Stimulated activated CD8-positive, alpha-beta memory T cell treated with anti-CD3 and anti-CD28 coated beads, Interleukin-4, amount 100 ng/mL, for 4 hours (primary cell): ENCODE data around the gene WHAMM.
"Not testable (repeated sequence)": the region's sequence is repeated elsewhere in the genome, so short reads cannot be mapped to it uniquely, and the experiment has no call there.

ENCODE experiments used
- DNase-seq, 2 donors: peaks; one replicate each; pipeline ENCODE4 v3.0.0-alpha.2; 2020; ENCODE audit warnings: low read depth in 2 of 2, low spot score in 1 of 2

Gene WHAMM

DNA sequence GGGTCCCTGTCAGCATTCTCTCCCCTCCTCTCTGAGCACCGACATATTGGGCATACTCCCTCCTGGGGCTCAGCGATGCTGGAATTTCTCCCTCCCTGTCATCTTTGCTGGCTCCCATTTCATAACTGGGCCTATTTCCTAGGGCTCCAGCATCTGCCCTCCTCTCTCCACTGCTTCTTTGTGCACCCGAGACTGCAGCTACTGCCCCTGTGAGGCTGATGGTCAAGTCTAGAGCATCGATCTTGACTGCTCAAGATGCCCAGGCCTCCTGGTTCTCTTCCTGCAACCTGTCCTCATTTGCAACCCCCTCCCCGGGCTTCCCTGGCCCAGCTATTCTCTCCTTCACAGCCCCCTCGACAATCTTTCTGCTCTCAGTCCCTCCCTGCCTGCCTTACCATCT is 53.5 kb downstream of the WHAMM start:
- no peak for DNase-seq

DNA sequence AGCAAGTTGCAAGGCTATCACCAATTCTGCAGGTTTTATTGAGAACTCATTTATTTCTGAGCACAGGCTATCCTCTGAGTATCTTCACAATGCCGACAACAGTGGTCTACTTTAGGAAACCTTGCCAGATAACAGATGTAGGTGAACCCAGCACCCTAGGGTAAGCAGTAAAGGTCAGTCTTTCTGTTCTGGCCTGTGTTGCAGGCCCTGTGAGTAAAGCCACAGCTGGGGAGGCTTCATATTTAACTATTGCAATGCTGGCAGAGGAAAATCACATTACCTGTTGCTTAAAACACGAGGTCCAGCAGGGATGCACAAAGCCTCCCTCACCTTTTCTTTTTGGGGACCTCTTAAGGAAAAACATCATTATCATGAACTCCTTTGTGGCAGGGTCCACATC is 55.5 kb downstream of the WHAMM start:
- no peak for DNase-seq

DNA sequence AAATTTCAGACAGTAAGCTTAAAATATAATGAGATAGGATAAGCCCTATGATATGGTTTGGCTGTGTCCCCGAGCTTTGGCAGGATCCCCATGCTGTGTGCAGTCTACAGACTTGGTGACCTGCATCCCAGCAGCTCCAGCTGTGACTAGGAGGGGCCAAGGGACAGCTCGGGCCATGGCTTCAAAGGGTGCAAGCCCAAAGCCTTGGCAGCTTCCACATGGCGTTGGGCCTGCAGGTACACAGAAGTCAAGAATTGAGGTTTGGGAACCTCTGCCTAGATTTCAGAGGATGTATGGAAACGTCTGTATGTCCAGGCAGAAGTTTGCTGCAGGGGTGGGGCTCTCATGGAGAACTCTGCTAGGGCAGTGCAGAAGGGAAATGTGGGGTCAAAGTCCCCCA is 56.2 kb downstream of the WHAMM start:
- DNase-seq, result not testable (repeated sequence)

DNA sequence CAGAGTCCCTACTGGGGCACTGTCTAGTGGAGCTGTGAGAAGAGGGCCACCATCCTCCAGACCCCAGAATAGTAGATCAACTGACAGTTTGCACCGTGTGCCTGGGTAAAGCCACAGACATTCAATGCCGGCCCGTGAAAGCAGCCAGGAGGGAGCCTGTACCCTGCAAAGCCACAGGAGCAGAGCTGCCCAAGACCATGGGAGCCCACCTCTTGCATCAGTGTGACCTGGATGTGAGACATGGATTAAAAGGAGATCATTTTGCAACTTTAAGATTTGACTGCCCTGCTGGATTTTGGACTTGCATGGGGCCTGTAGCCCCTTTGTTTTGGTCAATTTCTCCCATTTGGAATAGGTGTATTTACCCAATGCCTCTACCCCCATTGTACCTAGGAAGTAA is 56.6 kb downstream of the WHAMM start:
- DNase-seq, result not testable (repeated sequence)

DNA sequence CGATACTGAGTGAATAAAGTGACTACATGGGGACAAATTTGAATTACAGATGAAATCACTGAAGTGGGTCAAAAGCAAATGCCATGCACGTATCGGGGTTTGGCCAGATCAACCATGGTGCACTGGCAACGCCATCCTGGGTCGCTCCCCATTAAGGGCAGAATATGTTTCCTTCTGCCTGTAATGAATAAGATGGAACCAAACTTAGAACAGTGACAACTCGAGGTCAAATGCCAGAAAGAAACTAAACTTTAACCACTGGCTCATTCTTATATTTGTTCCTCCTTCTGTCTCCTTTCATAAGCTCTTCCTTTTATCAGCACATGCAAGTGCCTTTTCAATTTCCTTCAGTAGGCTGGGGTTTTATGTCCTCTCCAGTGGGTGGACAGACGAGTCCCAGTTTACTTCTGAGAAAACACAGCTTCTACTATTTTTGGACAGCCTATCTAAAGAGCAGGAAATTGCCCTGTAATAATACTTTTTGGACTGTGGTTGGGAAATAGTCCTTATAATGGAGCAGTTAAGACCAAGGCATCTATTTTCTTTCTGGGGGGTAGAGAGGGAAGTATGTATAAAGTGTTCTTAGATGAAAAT is 61.4 kb downstream of the WHAMM start:
- no peak for DNase-seq

DNA sequence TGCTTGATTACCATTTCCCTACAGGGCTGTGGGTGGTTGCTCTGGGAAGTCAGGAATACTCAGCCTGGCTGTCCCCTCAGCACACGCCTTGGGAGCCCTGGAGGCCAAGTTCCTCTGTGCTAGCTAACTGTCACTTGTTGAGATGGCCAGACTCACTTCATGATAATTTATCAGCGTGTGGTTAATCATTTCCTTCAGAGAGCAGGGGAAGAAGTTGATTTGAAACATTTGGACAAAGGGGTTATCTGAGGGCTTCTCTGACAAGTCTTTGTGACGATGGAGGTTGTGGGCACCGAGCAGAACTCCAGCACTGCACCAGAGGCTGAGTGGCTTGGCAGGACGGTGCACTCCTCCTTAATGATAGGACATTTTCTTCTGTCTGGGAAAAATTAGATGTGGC is 61.9 kb downstream of the WHAMM start:
- no peak for DNase-seq

DNA sequence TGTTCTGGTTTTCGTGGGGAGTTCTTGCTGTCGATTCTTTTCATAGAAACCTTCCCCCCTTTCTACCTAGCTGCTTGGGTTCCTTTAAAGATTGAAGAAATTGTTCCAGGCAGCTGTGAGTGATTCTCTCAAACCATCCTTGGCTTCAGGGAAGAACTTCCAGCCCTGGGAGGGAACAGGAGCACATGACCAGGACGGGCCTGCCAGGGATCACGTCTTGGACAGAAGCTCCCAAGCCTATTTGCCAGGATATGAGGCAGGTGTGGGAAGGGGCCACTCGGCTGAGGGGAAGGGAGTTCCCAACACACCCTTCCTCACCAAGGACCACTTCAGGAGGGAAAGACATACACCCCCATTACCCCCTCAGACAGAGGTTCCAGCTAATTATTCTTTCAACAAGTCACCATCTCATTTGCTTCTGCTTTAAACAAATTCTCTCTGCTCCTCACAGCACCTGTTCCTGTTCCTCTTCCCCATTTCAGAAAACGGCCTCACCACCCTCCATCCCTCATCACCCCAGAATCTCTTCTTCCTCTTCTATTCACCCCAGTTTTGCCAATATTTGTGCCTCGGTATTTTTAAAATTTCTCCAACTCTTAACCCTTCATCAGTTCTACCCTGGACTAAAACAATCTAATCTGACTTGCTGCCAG is 62.5 kb downstream of the WHAMM start:
- DNase-seq, result no peak

DNA sequence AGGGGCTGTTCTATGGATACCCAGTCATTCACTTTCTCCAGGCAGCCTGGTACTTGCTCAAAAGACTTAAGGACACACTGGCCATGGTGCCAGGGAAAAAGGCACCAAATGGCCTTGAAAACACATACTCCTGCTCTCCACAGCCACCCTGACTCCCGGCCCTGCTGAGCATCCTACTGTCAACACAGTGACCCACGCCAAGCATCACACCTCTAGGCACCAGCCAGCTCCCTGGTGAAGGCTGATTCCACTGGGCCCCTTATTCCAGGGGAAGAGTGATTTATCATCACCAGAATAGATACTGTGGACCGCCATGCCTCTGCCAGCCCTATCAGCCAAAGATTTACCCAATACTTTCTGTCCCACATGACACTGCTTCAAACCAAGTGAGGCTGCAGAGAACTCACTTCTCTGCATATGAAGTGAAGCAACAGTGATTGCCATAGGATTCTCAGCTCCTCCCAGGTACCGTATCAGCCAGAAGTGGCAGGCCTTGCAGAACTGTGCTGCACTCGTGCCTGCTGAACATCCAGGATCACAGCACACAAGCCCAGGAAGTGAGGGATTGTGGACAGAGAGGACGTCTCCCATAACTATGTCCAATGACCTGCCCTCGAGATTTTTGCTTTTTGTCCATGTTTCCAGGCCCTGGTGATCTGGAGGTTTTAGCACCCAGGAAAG is 63.7 kb downstream of the WHAMM start:
- no peak for DNase-seq

DNA sequence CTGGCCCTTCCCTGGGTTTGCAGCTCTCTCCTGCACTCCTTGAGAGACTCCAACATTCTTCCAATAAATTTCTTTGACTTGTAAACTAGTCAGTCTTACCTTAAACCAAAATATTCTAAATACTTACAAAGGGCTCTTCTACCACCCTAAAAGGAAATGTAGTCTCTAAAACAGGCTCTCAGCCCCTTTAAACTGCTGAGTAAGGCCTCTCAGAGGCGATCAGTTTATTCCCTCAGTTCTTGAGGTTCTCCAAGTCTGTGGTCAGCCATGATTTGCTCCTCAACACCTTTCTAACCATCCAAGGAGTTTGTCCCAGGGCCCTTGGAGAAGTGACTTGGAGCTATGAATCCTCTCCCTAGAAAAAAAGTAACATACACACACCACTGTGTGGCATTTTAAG is 64.8 kb downstream of the WHAMM start:
- no peak for DNase-seq

DNA sequence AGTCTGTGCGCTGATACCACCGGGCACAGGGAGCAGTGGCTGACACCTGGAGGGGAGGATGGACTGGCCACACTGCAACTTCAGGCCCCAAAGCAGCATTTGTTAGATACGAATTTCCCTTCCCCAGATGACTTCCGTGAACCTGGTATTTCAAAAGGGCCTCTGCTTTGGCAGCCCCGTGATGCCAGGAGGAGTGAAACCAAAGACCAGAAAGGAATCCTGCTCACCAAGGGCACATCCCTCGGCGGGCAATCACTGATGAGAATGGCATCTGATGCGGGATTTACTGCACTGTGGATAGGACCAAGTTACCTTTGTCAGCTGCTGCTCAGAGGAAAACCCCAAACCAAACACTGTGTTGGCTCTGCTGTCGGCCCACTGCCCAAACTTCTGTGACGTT is 65.5 kb downstream of the WHAMM start:
- DNase-seq, result no peak

DNA sequence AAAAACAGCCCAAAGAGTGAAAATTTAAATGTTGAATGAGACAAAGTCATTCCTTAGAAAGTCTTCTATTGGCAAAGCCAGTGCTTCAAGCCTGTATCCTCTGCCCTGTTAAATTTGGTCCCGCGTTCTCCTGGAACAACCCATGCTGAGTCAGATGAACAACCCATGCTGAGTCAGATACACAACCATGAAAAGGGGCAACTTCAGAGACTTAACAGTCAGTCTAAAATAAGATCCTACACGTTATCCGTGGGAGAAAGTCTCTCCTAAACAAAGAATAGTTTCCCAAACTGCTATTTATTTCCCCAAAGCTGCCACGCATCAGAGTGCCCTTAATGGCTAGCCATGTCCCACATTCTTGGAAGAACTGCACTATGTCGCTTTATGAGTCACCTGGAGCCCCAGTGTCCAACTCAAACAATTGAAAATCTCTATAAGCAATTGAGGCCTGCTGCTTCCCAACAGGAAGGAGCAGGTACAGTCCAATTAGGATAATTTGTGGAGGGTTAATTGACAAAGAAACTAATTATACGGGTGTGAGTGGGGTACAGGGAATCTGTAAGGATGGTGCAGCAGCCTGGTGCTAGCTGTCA is 66.1 kb downstream of the WHAMM start:
- no peak for DNase-seq

DNA sequence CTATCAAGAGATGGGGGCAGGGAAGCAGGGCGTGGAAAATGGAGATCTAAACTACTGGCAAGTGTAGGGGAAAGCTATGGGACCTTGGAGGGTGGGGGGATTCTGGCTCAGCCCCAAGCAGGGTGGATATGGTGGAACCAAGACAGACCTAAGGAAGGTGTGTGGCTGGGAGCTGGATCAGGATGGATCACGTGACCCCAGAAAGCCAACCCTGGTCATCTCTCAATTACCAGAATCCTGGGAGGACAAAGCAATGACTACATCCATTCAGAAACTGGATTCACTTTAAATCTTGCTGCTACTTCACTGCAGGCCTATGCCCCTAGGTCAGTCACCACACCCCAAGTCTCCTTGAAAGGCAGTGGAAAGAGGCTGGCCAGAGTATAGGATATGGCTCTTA is 68.4 kb downstream of the WHAMM start:
- DNase-seq, result no peak

DNA sequence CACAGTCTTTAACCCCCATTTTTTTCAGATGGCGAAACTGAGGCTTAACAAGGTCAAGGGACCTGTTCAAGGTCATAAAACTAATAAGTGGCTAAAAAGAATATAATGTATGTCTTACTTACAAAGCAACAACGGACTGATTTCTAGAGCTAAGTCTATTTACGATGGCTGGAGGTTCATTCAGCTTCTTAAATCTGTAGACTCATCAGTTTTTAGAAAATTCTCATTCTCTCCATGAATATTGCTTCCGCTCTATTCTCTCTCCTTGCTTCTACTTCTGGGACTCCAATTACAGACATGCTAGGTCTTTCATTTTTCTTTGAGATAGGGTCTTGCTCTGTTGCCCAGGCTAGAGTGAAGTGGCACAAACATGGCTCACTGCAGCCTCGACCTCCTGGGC is 68.9 kb downstream of the WHAMM start:
- DNase-seq, result no peak

DNA sequence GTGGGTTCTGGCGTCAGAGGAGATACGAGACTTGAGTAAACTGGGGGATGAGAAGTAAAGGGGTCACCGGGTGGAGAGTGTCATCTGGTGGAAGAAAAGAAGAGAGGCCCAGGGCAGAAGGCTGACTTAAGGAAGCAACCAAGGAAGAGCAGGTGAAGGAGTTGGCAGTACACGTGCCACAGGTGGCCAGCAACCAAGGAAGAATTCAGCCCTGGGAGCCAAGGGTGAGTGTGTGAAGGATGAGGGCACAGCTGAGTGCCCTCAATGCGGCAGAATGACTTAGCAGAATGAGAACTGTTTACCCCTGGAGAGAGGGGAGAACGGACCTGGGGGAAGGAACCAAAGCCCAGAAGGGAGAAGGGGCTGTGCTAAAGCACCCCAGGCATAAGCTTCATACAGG is 71.3 kb downstream of the WHAMM start:
- no peak for DNase-seq

DNA sequence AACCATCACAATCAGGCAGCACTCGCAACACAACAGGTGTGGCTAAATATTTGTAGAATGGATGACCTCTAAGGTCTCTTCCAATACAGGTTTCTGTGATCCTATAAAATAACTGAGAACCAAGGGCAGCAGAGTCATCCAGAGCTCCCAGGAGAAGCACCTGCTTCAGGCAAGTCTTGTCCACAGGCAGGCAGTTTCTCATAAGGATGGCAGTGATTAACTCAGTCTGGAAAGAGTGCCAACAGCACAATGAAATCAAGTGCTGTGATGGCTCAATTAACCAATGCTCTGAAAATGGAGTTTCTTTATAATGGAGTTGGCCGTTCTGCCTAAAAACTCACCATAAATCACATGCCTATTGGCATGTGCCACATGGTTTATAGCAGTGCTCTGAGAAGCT is 72.3 kb downstream of the WHAMM start:
- no peak for DNase-seq

DNA sequence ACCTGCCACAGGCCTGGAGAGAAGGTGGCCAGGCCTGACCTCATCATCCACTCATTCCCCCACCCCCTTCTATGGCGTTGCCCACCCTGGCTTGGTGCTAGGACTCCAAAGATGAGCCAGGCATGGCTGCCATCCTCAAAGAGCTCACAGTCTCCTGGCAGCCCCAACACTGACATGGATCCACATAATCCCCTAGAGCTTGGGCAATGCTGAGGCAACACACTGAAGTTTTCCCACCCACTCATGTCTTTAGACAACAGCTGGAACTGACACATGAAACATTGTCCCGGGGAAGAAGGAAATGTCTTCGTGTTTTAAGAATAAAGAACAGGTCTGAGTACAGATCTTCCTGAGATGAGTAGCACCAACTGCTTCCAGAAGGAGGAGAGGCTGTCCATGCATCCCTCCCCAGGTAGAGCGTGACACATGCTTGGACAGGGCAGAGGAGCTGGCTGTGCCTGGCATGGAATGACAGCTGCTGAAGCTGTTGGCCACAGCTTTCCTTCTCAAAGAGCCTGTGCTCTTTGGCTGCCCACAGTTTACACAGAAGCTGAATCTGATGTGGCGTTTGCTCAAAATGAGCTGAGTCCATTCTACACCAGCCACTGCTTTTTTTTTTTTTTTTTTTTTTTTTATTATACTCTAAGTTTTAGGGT is 73.0 kb downstream of the WHAMM start:
- DNase-seq, result no peak
